ENCODE measurements around the gene MPO.

Gene MPO

GRCh38 chr17:58238147-58238634 is 42.5 kb downstream of the MPO start, which contains the start of gene LPO:
TSS of gene LPO (plus strand) at chr17:58238584. CDS start at chr17:58242980, 4,396 bp downstream.
- TF ChIP-seq CTCF (IDR thresholded peaks at IDR 0.05; ENCODE audit: control insufficient read depth, extremely low read depth, insufficient read depth): no peak
- no peak for DNase-seq (ENCODE audit: low read depth)
- H3K4me3 ChIP-seq (ENCODE audit: low read depth, low read length): no peak within 1 kb of the TSS

GRCh38 chr17:58236394-58236793 is 44.3 kb downstream of the MPO start:
- H3K4me3 ChIP-seq (ENCODE audit: low read depth, low read length): no peak overlapping the region
- no peak for TF ChIP-seq CTCF (IDR thresholded peaks at IDR 0.05; ENCODE audit: control insufficient read depth, extremely low read depth, insufficient read depth)
- no peak for DNase-seq (ENCODE audit: low read depth)

GRCh38 chr17:58235821-58236220 is 44.9 kb downstream of the MPO start:
- no peak for DNase-seq (ENCODE audit: low read depth)
- no peak overlapping the region for H3K4me3 ChIP-seq (ENCODE audit: low read depth, low read length)
- no peak for TF ChIP-seq CTCF (IDR thresholded peaks at IDR 0.05; ENCODE audit: control insufficient read depth, extremely low read depth, insufficient read depth)

GRCh38 chr17:58234512-58234911 is 46.2 kb downstream of the MPO start:
- no peak for TF ChIP-seq CTCF (IDR thresholded peaks at IDR 0.05; ENCODE audit: control insufficient read depth, extremely low read depth, insufficient read depth)
- no peak overlapping the region for H3K4me3 ChIP-seq (ENCODE audit: low read depth, low read length)
- no peak for DNase-seq (ENCODE audit: low read depth)

- H3K4me3 ChIP-seq (ENCODE audit: low read depth, low read length): no peak overlapping the region
- TF ChIP-seq CTCF (IDR thresholded peaks at IDR 0.05; ENCODE audit: control insufficient read depth, extremely low read depth, insufficient read depth): no peak
- DNase-seq (ENCODE audit: low read depth): no peak
These were observed 47.2 kb downstream of the MPO start for GRCh38 chr17:58233543-58233942.

GRCh38 chr17:58232707-58233156 is 48.0 kb downstream of the MPO start:
- no peak for DNase-seq (ENCODE audit: low read depth)
- no peak overlapping the region for H3K4me3 ChIP-seq (ENCODE audit: low read depth, low read length)
- TF ChIP-seq CTCF (IDR thresholded peaks at IDR 0.05; ENCODE audit: control insufficient read depth, extremely low read depth, insufficient read depth): no peak

GRCh38 chr17:58231641-58232040 is 49.1 kb downstream of the MPO start:
- no peak for TF ChIP-seq CTCF (IDR thresholded peaks at IDR 0.05; ENCODE audit: control insufficient read depth, extremely low read depth, insufficient read depth)
- no peak overlapping the region for H3K4me3 ChIP-seq (ENCODE audit: low read depth, low read length)
- no peak for DNase-seq (ENCODE audit: low read depth)
